ENCODE data around the gene FAM13B. TPM values are rescaled to one million over a fixed set of nuclear protein-coding genes. Genes with fewer than 3 reads are reported as not detected.

FAM13B gene
- 15.8 and 20.1 TPM in 2 replicates for total RNA-seq

GRCh38 chr5:138032572-138033385, at the start of gene FAM13B:
Gene FAM13B, minus strand, starts transcription at chr5:138033079. Its CDS starts 13,968 bp downstream, at chr5:138019111.

GRCh38 chr5:137888863-137889759, 143.8 kb downstream of the FAM13B start, which contains the start of gene PKD2L2:
Gene PKD2L2, plus strand, starts transcription at chr5:137889457. Its CDS starts 35 bp downstream, at chr5:137889492.

Small RNAs within 50 kb of the gene (small RNA-seq; reads per million reads assigned to genes)
- gene RNU6-1148P = not detected

Other genes starting within 250 kb of the FAM13B start
- not detected in 2 replicates for gene MYOT, start 165.2 kb downstream of the FAM13B start, total RNA-seq
- gene PKD2L2, start 143.6 kb downstream of the FAM13B start, total RNA-seq = not detected in 2 replicates
- gene WNT8A, start 51.0 kb upstream of the FAM13B start, total RNA-seq = not detected in 2 replicates
- 1.2 and 3.3 TPM in 2 replicates for gene NME5, start 106.3 kb upstream of the FAM13B start, total RNA-seq
- gene BRD8, start 145.6 kb upstream of the FAM13B start, total RNA-seq = 39.7 and 45.7 TPM in 2 replicates
- gene KIF20A, start 146.0 kb upstream of the FAM13B start, total RNA-seq = 57.1 and 63.9 TPM in 2 replicates
- 21.7 and 28.3 TPM in 2 replicates for gene CDC23, start 180.2 kb upstream of the FAM13B start, total RNA-seq
- under 0.01 TPM in 1 of 2 replicates, not detected in the other for gene GFRA3, start 241.5 kb upstream of the FAM13B start, total RNA-seq

Measured in subcutaneous preadipocyte (primary cell).